SHP77 treated with DMSO at 0.1 percent for 48 hours (cell line): ENCODE results near the gene SPOP.
"Not testable (repeated sequence)": the region's sequence is repeated elsewhere in the genome, so short reads cannot be mapped to it uniquely, and the experiment has no call there.

Experiments
- DNase-seq: peaks from one replicate; lab custom pipeline; 2025; lab: John Stamatoyannopoulos, UW

The SPOP gene

DNA sequence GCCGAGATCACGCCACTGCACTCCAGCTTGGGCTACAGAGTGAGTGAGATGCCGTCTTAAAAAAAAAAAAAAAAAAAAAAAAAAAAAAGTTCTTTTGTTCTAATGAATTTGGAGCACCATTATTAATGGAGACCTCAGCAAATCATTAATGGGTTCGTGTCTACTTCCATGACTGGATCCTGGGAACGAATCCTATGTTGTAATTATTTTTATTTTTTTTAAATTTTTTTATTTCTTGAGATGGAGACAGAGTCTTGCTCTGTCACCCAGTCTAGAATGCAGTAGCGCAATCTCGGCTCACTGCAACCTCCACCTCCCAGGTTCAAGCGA lies 30.7 kb downstream of the SPOP start:
- DNase-seq: no peak

DNA sequence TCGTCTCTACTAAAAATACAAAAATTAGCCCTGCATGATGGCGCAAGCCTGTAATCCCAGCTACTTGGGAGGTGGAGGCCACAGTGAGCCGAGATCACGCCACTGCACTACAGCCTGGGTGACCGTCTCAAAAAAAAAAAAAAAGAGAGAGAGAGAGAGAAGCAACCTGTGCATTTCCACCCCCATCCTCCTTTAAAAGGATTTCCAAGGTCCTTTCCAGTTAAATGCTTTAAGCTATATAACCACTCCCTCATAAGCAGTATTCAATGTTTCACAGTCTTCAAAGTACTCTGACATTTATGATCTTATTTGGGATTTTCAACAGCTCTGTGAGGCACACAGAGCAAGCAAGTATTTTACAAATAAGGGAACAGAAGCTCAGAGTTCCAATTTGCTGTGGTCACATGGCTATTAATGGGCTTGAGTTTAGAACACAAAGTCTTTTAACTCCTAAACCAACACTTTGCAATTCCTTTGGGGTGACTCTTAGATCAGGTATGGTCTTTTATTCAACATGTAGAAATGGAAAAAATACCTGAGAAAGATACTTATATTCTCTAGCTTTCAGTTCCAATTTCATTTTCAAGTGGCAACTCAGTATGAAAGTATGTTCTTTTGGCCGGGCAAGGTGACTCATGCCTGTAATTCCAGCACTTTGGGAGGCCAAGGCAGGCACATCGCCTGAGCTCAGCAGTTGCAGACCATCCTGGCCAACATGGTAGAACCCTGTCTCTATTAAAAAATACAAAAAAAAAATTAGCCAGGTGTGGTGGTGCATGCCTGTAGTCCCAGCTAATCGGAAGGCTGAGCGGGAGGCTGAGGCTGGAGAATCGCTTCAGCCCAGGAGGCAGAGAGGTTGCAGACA lies 31.3 kb downstream of the SPOP start:
- DNase-seq: no peak

DNA sequence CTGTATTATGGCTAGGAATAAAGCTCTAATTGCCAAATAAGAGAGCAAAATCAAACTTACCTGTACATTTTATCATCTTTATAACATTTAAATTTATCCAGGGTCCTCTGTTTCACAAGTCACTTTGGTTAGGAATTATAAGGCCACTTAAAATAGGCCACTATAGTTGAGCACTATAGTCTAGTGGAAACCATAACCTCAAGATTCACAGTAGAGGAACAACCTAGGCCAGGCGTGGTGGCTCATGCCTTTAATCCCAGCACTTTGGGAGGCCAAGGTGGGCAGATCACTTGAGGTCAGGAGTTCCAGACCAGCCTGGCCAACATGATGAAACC lies 31.9 kb downstream of the SPOP start:
- DNase-seq: not testable (repeated sequence)

DNA sequence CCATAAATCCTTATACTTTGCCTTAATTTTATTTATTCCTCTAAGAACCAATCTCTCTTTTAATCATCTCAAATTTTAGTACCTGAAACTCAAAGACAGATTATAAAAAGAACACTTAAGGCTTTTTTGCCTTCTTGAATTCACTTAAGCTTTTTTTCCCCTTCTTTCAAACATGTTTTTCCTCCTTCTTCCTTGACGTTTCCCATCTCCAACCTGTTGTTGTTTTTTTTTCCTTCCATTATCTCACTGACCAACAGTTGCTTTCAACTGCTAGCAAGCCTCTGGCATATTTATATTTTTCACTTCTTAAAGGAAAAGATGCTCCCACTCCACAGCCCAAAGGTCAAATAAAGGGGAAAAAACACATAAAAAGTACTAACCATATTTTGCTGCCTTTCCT lies 32.2 kb downstream of the SPOP start:
- no peak for DNase-seq

DNA sequence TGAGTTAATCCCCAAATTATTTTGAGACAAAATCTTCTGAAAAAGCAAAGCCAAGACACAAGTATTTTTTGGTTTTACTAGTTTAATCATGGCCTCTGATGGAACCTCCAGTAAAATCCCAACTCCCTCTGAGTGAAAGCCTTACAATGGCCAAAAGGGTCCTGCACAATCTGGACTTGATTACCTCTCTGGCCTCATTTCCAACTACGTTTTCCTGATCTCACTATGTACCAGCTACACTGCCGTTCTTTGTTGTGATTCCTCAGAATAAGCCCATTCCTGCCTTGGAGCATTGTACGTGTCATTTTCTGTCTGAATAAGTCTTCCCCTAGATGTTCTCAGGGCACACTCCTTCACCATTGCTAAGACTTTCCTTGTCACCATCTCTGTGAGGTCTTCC lies 37.3 kb downstream of the SPOP start:
- no peak for DNase-seq

DNA sequence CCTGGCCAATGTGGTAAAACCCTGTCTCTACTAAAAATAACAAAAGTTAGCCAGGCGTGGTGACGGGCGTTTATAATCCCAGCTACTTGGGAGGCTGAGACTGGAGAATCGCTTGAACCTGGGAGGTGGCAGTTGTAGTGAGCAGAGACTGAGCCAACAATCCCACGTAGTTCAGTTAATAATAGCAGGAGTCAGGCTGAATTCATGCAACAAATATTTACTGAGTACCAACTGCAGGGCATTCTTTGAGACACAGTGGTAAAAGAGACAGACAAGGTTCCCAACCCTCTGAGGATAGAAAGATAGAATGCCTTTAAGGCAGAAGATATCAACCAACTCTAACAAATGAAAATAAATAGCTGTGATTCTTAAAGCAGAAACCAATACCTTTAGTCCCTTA lies 39.1 kb downstream of the SPOP start:
- no peak for DNase-seq

DNA sequence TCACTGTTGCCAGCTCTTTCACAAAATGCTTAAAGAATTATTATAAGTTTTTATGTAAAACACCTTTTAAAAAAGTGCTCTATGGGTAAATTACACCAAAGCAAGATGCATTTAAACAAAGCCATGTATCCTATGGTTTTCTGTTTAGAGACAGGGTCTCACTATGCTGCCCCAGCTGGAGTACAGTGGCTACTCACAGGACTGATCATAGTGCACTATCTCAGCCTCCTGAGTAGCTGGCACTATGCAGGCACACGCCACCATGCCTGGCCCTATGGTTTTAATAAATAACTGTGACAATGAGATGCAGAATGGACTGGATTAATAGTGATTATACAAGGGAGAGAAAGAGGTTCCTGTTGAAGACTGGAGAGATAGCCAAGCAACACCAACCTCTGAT lies 40.2 kb downstream of the SPOP start:
- no peak for DNase-seq

DNA sequence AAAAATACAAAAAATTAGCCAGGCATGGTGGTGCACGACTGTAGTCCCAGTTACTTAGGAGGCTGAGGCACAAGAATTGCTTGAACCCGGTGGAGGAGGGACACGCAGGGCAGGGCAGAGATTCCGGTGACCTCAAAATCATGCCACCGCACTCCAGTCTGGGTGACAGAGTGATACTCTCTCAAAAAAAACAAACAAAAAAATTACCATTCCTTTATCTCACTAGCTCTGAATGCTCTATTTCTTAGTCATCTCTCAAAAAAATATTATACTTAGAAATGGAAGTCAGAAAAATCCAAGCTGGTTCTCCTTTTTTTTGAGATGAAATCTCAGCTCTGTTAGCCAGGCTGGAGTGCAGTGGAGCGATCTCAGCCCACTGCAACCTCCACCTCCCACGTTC lies 40.8 kb downstream of the SPOP start:
- no peak for DNase-seq

DNA sequence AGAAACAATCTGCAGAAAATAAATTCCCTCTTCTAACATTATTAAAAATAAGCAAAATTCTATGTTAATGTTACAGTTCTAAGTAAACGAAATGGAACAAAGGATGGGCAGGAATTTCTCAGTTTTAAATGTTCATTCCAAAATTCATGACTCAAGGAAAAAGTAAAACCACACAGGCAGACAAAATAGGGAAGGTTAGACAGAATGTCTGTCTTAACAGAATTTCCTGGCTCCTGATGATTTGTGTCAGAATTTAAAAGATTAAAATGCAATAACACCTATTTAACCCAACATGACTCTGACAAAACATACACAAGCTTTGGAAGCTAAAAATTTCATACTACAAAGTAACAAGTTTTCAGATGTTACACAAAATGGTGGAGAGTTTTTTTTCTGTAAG lies 42.8 kb downstream of the SPOP start:
- no peak for DNase-seq

DNA sequence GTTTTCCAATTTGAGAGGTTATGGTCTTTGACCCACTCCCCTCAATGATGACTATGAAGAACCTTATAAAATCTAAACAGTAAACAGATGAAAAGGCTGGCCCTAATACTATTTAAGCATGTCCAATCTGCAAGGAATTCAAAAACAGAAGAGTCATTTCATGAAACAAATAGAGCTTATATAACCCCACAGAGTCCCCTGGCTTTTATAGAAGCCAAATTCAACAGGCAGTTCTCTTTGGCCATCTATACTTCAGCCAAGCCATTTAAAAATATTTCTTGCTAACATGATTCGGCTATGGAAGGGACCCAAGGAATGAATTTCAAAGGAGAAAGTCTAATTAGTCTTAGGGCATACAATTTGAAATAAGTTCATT lies 43.4 kb downstream of the SPOP start:
- DNase-seq: no peak

DNA sequence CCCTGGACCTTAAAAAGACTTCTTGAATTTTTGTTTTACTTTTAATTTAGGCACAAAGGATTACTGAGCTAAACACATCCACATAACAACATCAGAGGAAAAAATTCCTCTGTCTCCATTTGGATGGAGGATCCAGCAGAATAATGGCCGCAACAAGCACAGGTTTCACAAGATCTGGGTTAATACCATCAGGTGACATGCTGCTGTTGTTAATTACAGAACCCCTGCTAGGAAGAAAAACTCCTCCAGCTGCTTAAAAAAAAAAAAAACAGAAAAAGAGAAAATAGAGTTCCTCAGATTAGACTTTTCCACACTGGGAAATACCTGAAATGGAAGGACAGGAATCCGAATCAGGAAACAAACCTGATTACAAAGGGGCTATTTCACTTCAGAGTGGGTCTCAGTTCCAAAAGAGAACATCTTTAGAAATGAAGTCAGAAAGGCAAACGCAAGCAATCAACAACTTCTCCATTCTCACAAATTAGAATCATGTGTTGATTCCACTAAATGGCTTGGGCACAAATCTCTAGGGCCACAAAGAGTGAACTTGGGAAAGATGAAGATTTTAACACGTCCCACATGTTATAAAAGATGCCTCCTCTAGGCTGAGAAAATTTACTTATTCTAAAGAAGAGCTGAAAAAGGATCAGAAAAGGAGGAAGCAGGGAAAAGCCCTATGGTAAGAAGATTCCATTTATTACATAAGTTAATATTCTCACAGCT lies 44.0 kb downstream of the SPOP start:
- no peak for DNase-seq

DNA sequence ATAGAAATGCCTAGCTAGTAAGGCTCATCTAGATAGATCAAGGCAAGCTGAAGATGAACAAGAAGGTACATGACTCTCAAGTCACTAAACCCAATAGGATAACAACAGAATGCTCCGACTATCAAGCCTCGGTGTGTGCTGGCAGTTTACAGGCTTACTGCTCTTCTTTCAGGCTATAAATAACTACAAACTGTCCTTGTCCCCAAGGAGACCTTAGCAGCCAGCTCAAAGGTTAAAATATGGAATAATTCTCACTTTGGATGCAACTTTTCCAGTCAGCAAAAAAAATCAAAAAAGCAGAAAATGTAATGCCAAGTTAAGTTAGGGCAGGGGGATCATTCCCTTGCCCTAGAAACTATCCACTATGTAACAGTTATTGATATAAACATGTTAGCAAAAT lies 44.6 kb downstream of the SPOP start:
- DNase-seq: no peak

DNA sequence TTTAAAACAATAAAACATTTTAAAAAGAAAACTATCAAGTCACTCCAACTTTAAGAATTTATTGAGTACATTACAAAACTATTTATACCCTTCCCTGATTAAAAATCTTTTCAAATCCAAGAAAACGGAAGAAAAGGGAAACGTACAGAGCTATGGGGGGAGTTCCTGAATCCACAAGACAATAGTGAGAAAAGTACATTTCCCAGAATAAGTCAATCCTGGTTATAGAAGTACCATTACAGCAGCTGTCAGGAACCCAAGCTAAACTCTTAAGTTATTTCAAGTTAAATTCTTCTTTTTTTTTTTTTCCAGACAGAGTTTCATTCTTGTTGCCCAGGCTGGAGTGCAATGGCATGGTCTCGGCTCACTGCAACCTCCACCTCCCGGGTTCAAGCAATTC lies 45.7 kb downstream of the SPOP start:
- DNase-seq: no peak

DNA sequence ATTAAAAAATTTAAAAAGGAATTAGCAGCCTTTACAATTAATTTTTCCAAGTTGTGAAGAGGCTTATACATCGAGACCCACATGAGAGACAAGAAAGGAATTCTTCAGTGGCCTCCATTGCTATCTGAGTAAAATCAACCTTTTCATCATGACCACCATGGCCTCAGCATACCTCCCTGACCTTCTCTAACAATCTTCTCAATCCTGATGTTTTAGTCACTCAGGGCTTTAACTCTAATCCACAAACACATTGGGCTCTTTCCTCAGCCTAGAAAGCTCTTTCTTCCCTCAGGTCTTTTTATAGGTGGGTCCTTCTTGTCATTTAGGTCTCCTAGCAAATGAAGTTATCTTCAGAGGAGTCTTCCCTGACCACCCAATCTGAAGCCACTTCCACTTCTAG lies 46.4 kb downstream of the SPOP start:
- no peak for DNase-seq

DNA sequence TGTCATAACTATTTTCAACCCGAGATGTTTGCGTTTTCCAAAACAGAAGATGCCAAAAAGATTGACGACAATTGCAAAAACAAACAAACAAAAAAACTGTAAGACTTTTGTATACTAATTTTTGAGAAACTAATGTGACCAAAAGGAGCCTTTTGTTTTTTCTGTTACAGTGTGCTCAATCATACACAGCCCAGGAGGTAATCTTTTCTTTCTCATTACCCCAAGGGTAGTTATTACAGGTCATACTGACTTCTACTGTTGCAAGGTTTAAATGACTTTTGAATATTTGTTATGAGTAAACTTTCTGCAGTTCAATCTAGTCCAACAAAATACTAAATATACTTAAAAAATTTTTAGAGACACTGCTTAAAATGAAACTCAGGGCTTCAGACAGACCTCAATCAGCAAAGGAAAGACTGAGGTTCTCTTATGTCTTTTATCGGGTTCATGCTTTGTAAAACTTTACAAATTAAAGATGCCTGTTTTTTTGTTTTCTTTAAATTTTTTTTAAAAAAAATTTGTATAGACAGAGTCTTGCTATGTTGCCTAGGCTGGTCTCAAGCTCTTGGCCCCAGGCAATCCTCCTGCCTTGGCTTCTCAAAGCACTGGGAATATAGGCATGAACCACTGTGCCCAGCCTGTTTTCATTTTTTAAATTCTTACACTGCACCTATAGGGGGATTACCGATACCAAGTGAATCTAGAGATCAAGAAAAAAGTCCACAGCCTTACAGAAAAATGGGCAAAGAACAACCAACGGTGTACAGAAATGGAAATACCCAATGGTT lies 47.6 kb downstream of the SPOP start:
- no peak for DNase-seq

DNA sequence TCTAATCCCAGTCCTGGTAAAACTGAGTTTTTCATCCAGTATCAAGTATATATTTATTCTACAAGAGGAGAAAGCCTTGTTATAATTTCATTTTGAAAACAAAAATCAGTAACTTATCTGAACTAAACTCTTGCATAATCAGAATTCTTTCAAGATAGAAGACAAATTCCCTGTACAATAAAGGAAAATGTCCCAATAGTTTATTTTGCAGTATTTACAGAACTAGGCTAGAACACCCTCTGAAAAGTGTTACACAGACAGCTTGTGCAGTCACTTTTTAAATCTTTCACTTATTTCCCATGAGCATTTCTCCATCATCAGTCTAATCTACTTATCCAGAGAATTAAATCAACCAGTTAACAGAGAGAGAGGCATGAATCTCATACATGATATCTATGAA lies 48.5 kb downstream of the SPOP start:
- no peak for DNase-seq

DNA sequence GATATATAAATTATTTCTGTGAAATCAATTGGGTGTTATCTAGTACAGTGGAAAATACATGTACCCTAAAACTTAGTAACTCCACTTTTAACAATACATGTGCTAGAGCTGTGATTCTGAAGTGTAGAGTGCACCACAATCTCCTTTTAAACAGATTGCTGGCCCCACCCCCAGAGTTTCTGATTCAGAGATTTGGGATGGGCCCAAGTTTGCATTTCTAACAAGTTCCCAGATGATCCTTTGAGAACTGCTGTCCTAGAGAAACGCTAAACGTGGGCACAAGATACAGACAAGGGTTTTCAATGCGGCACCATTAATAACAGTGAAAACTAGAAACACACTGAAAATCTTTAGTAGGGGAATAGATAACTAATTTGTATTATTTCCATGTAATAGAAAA lies 53.0 kb downstream of the SPOP start:
- no peak for DNase-seq

DNA sequence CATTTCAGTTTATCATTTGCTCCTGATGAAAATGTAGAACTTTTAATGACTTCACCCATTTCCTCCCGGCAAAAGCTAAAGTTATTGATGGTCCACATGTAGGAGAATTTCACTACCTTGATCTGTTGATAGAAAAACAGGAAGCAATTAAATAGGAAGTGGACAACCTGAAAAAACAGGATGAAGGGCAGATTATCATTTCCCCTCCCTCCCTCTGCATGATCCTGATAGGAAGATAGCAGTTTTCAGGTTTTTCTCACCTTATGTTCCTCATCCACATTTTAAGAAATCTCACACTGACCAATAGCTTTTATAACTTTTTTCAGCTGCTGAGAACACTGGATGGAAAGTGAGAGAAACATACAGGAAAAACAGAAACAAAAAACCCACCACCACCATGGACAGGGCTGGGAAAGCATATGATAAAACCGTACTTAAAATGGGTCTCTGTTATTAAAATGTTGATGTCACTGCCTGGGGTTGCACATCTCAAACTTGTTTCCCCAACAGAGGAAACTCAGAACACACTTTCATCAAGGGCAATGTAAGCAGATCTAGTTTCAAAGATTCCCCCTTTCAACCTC lies 55.9 kb downstream of the SPOP start:
- no peak for DNase-seq

DNA sequence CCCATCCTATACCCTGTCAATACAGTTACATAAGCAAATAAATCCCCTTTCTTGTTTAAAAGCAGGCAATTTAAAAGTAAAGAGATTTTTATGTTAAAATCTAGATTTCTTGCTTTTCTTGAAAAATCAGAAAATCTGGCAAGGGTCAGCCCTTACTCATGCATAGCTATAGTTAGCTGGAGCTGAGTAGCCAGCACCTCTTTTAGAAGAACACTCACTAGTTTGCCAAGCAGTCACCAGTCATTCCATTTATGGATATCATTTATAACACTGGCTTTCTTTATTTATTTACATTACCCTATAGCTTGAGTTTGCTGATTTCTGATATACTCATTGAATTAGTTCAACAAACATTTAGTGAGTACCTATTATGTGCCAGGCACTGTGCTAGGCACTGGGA lies 56.5 kb downstream of the SPOP start:
- no peak for DNase-seq

DNA sequence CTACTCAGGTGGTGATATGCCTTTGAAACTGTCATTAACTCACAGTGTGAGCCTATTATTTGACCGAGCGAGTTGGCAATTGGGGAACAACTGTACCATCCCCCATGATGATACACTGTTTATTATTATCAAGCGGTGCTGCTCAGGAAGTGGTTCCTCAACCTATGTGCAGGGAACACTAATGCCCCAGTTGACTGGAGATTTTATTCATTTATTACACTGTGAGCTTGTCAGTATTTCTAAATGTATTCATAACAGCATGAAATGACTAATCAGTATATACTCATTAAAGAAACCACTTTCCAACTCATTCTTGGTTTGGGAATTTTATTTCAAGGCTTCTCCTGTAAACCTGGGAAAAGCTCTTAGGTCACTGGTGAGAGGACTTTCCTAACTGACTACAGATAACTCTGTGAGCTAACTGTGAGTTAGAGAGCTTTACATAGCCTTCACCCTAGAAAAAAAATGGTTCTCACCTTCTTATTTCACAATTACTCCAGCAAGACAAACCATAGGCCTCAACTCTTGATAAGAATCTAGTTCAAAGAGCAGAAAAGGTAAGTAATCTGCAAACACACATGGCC lies 59.8 kb downstream of the SPOP start:
- no peak for DNase-seq

DNA sequence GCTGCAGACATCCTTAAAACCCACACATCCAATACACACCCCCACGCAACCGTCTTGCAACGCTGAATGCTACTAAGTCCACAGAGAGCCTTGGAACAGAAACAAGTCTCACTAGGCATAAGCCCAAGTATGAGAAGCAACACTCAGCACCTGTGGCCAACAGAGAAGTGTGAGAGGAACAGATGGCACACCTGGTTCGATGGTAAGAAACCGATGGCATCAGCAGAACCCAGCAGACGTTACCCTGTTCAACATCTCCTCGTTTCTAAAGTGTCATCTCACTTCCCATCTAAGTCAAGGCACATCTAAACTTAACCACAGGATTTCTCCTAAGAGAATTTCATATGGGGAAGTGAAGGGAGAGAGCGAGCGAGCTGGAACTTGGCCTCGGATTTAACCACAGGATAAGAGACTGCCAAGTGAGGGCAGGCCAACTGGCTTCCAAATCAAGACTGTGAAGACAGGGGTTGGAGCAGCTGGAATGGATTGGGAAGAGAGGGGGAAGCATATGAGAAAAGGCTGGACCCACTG lies 61.2 kb downstream of the SPOP start:
- DNase-seq: no peak

DNA sequence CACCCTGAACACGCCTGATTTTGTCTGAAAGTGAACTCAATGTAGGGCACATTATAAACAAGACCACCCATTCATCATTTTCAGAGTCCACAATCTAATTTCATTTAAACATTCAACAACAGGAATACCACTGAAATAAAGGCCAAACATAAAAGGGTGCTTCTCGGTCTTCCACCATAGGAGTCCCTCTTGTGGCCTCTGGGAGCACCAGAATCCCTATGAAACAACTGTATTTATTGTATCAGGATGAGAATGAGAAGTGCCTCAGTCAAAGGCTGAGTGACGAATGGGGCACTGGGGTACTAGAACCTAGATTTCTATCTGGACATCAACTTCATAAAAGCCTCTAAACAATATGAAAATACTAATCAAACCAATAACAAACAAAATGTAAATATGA lies 61.8 kb downstream of the SPOP start:
- no peak for DNase-seq
